Measurements from ENCODE around the gene C3orf18.

GRCh38 chr3:50562861-50563260, 4.7 kb downstream of the C3orf18 start:
- TF ChIP-seq CTCF (IDR thresholded peaks at IDR 0.05) (no peak), POLR2A (IDR thresholded peaks at IDR 0.05) (no peak)
